HL-60 (cell line): ENCODE data around the gene LOC128125822.

Experiments used
- POLR2AphosphoS5 ChIP-seq: IDR thresholded peaks from 2 replicates; pipeline ENCODE4 v1.6.1; 2012; ENCODE audit warnings: low read depth
- SPI1 ChIP-seq: IDR thresholded peaks from 2 replicates; pipeline ENCODE4 v1.6.1; 2012; ENCODE audit warnings: low read depth, mild to moderate bottlenecking, borderline replicate concordance
- TF ChIP-seq, protein P1 (sequence below): IDR thresholded peaks from one replicate; pipeline ENCODE4 v1.5.1; 2011; ENCODE audit warnings: low read length, control low read depth, inconsistent platforms; ENCODE audit not compliant: insufficient read depth

DNA sequence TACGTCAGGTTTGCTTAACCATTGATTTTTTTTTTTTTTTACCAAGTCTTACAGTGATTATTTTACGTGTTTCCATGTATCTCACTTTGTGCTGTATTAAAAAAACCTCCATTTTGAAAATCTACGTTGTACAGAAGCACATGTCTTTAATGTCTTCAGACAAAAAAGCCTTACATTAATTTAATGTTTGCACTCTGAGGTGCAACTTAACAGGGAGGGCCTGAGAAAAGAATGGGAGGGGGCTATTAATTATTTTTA is 8.4 kb downstream of the LOC128125822 start:
- TF ChIP-seq POLR2AphosphoS5, result no peak
- TF ChIP-seq, protein P1, sequence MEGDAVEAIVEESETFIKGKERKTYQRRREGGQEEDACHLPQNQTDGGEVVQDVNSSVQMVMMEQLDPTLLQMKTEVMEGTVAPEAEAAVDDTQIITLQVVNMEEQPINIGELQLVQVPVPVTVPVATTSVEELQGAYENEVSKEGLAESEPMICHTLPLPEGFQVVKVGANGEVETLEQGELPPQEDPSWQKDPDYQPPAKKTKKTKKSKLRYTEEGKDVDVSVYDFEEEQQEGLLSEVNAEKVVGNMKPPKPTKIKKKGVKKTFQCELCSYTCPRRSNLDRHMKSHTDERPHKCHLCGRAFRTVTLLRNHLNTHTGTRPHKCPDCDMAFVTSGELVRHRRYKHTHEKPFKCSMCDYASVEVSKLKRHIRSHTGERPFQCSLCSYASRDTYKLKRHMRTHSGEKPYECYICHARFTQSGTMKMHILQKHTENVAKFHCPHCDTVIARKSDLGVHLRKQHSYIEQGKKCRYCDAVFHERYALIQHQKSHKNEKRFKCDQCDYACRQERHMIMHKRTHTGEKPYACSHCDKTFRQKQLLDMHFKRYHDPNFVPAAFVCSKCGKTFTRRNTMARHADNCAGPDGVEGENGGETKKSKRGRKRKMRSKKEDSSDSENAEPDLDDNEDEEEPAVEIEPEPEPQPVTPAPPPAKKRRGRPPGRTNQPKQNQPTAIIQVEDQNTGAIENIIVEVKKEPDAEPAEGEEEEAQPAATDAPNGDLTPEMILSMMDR, result no peak
- TF ChIP-seq SPI1, result no peak
